ENCODE measurements around the gene RXRA.

DNA sequence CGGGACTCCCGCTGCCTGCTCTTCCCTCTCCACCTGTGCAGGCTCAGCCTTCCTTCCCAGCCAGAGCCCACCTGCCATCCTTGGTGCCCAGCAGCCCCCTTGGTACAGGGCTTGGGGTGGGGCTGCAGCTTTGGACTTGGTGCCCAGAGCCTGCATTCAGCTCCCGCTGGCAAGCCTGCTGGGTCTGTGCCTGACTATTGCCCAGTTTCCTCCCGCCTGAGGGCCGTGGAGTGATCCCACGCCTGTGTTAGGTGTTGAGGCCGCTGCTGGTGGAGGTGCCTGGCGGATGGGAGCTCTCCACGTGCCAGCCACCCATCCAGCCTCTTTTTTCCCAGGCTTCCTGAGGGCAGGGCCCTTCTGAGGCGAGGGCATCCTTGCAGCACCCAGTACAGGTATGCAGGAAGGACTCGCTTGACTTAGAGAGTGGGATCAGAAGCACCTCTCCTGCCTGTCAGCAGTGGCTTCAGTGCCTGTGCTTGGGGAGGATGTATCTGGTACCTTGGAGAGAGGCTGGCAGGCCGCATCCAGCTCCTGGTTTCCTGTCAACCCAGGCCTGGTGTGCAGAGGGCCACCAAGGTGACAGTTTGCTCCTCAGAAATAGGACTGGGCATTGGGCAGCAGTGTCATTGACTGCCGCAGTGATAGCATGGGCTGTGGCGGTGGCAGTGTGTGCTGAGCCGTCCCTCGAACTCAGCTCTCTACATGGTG lies 7.8 kb downstream of the RXRA start:
- TF ChIP-seq CTCF (IDR thresholded peaks at IDR 0.05): no peak
- no peak for TF ChIP-seq POLR2A (IDR thresholded peaks at IDR 0.05)
